H1 (cell line): ENCODE measurements around the gene IL19. TPM values are rescaled to one million over a fixed set of nuclear protein-coding genes. Genes with fewer than 3 reads are reported as not detected.

Experiments
- CTCF ChIA-PET: fragments of 300-600 bp; sonication (Branson Sonifier 250); formaldehyde crosslinking; loops from one replicate; lab custom pipeline; 2021; ENCODE audit not compliant: partially characterized antibody; lab: Charles Lee
- POLR2A ChIA-PET: fragments of 300-600 bp; sonication (Branson Sonifier 250); formaldehyde crosslinking; loops from one replicate; lab custom pipeline; 2021; ENCODE audit warnings: inconsistent platforms; ENCODE audit not compliant: partially characterized antibody; lab: Charles Lee
- DNase-seq, 2 experiments: peaks; one replicate each; pipeline versions ENCODE4 v3.0.0 to v3.0.0-alpha.2; 2010 to 2022; ENCODE audit warnings: low spot score in 2 of 2, low read depth in 1 of 2, mixed read lengths in 1 of 2
- FAIRE-seq: peaks from 2 replicates; lab custom pipeline; 2011; peaks lifted over from hg19 to GRCh38; lab: Jason Lieb, UNC
- H2AFZ ChIP-seq: 2 replicates; pipeline ENCODE4 v1.8.1; 2012; ENCODE audit warnings: low read length, inconsistent platforms
- H2AK5ac ChIP-seq: 2 replicates; pipeline ENCODE4 v1.6.1; 2013; ENCODE audit warnings: low read depth, low read length
- H2BK120ac ChIP-seq: replicated peaks from 2 replicates; pipeline ENCODE3; 2013; ENCODE audit warnings: low read depth, low read length, inconsistent platforms
- H2BK12ac ChIP-seq: 2 replicates; pipeline ENCODE4 v1.6.1; 2013; ENCODE audit warnings: low read depth, low read length
- H2BK15ac ChIP-seq: 2 replicates; pipeline ENCODE4 v1.6.1; 2013; ENCODE audit warnings: low read length
- H2BK20ac ChIP-seq: 2 replicates; pipeline ENCODE4 v1.6.1; 2013; ENCODE audit warnings: low read length
- H2BK5ac ChIP-seq: 2 replicates; pipeline ENCODE4 v1.6.1; 2013; ENCODE audit warnings: low read depth, low read length
- H3K14ac ChIP-seq: 2 replicates; pipeline ENCODE4 v1.6.1; 2013; ENCODE audit warnings: inconsistent platforms; ENCODE audit not compliant: insufficient read length
- H3K18ac ChIP-seq: 2 replicates; pipeline ENCODE4 v1.6.1; 2013; ENCODE audit warnings: low read length; ENCODE audit errors: extremely low read depth
- H3K23ac ChIP-seq: 2 replicates; pipeline ENCODE4 v1.6.1; 2013; ENCODE audit warnings: inconsistent platforms; ENCODE audit not compliant: insufficient read length
- H3K23me2 ChIP-seq: 2 replicates; pipeline ENCODE4 v1.6.1; 2013; ENCODE audit warnings: low read depth, low read length
- H3K27ac ChIP-seq: 2 replicates; pipeline ENCODE4 v1.6.1; 2011; ENCODE audit warnings: low read depth, low read length, inconsistent platforms
- H3K27me3 ChIP-seq, 4 experiments: replicated peaks in 1 of 4; 1 replicate in 1 of 4; 2 replicates in 3 of 4; pipeline versions ENCODE4 v1.6.1 to v1.8.1; 2011 to 2013; ENCODE audit warnings: low read length in 3 of 4, mild to moderate bottlenecking in 3 of 4, inconsistent platforms in 2 of 4, mixed read lengths in 2 of 4, moderate library complexity in 1 of 4; ENCODE audit not compliant: control insufficient read depth in 3 of 4, insufficient read depth in 3 of 4; ENCODE audit errors: extremely low read depth in 1 of 4
- H3K36me3 ChIP-seq, 4 experiments: 2 replicates each; pipeline versions ENCODE4 v1.6.1 to v1.8.1; 2011 to 2013; ENCODE audit warnings: mild to moderate bottlenecking in 4 of 4, low read length in 3 of 4, moderate library complexity in 2 of 4, control low read depth in 1 of 4, inconsistent platforms in 1 of 4; ENCODE audit not compliant: insufficient read depth in 4 of 4, control insufficient read depth in 2 of 4
- H3K4ac ChIP-seq: replicated peaks from 2 replicates; pipeline ENCODE3; 2013; ENCODE audit warnings: low read length, low read depth, mixed read lengths, inconsistent platforms; ENCODE audit not compliant: insufficient read length
- H3K4me1 ChIP-seq, 4 experiments: replicated peaks in 1 of 4; 1 replicate in 1 of 4; 2 replicates in 3 of 4; pipeline versions ENCODE4 v1.6.1 to v1.8.1; 2011 to 2013; ENCODE audit warnings: low read length in 3 of 4, inconsistent platforms in 2 of 4, mixed read lengths in 1 of 4; ENCODE audit not compliant: insufficient read depth in 4 of 4, control insufficient read depth in 3 of 4
- H3K4me2 ChIP-seq, 2 experiments: 2 replicates each; pipeline versions ENCODE4 v1.6.1 to v1.8.1; 2011 to 2013; ENCODE audit warnings: low read depth in 2 of 2, low read length in 2 of 2, control low read depth in 1 of 2, inconsistent platforms in 1 of 2, mild to moderate bottlenecking in 1 of 2; ENCODE audit not compliant: insufficient read depth in 1 of 2
- H3K4me3 ChIP-seq, 4 experiments: fragments of 200-600, 300-600 bp in 1 of 4; sonication (generic), shearing (Covaris generic), sonication (Bioruptor Twin) in 1 of 4; 2 replicates each; pipeline versions ENCODE4 v1.5.1 to v1.8.1; 2011 to 2016; ENCODE audit warnings: low read length in 4 of 4, low read depth in 3 of 4, control low read depth in 2 of 4, inconsistent platforms in 2 of 4, mild to moderate bottlenecking in 2 of 4, mixed read lengths in 1 of 4, moderate library complexity in 1 of 4; ENCODE audit not compliant: insufficient read depth in 2 of 4; ENCODE audit errors: extremely low read depth in 1 of 4
- H3K56ac ChIP-seq: replicated peaks from 2 replicates; pipeline ENCODE3; 2013; ENCODE audit warnings: low read depth, mild to moderate bottlenecking, mixed read lengths, low read length, inconsistent platforms; ENCODE audit not compliant: insufficient read length
- H3K79me1 ChIP-seq: 2 replicates; pipeline ENCODE4 v1.6.1; 2013; ENCODE audit warnings: low read depth, low read length, control low read depth
- H3K79me2 ChIP-seq, 2 experiments: 2 replicates each; pipeline versions ENCODE4 v1.6.1 to v1.8.1; 2012 to 2013; ENCODE audit warnings: low read length in 2 of 2, mild to moderate bottlenecking in 2 of 2, inconsistent platforms in 1 of 2; ENCODE audit not compliant: insufficient read depth in 2 of 2, control insufficient read depth in 1 of 2
- H3K9ac ChIP-seq, 4 experiments: replicated peaks in 1 of 4; 1 replicate in 1 of 4; 2 replicates in 3 of 4; pipeline versions ENCODE4 v1.6.1 to v1.8.1; 2011 to 2013; ENCODE audit warnings: low read depth in 3 of 4, low read length in 3 of 4, control low read depth in 2 of 4, mild to moderate bottlenecking in 2 of 4, moderate library complexity in 2 of 4, inconsistent platforms in 1 of 4; ENCODE audit errors: extremely low read depth in 1 of 4
- H3K9me3 ChIP-seq, 2 experiments: 2 replicates each; pipeline versions ENCODE4 v1.6.1 to v1.8.1; 2012 to 2013; ENCODE audit warnings: mild to moderate bottlenecking in 2 of 2, moderate library complexity in 2 of 2, control low read depth in 1 of 2, inconsistent platforms in 1 of 2, low read depth in 1 of 2, low read length in 1 of 2, mixed read lengths in 1 of 2; ENCODE audit not compliant: insufficient read depth in 2 of 2
- H4K20me1 ChIP-seq, 2 experiments: replicated peaks in 1 of 2; 2 replicates each; pipeline versions ENCODE3 to v1.8.1; 2011 to 2013; ENCODE audit warnings: inconsistent platforms in 2 of 2, low read length in 2 of 2, mild to moderate bottlenecking in 1 of 2; ENCODE audit not compliant: insufficient read depth in 2 of 2, control insufficient read depth in 1 of 2
- H4K5ac ChIP-seq: 2 replicates; pipeline ENCODE4 v1.6.1; 2013; ENCODE audit warnings: low read length, low read depth, mixed read lengths, inconsistent platforms; ENCODE audit not compliant: insufficient read length
- H4K8ac ChIP-seq: 2 replicates; pipeline ENCODE4 v1.8.0; 2013; ENCODE audit warnings: mild to moderate bottlenecking, moderate library complexity, low read length, inconsistent platforms; ENCODE audit not compliant: insufficient read depth; ENCODE audit errors: extremely low read depth
- H4K91ac ChIP-seq: replicated peaks from 2 replicates; pipeline ENCODE3; 2013; ENCODE audit warnings: low read length, mixed read lengths, inconsistent platforms; ENCODE audit not compliant: insufficient read length
- EGR1 ChIP-seq: IDR thresholded peaks from 2 replicates; pipeline ENCODE4 v1.6.1; 2011; ENCODE audit warnings: low read depth, low read length, borderline replicate concordance
- WGBS, 2 experiments: shearing (Covaris generic) in 1 of 2; methylation state at CpG; one replicate each; pipeline versions ENCODE4 v1.1.6 to v1.1.7; 2013 to 2015; ENCODE audit warnings: low lambda C conversion rate in 2 of 2, mixed read lengths in 2 of 2, inconsistent platforms in 1 of 2, low coverage in 1 of 2, missing lambda C conversion rate in 1 of 2; ENCODE audit not compliant: insufficient replicate concordance in 2 of 2, insufficient coverage in 1 of 2, insufficient read length in 1 of 2; ENCODE audit errors: extremely low coverage in 1 of 2, missing lambda C conversion rate in 1 of 2; 5-methylcytosine and 5-hydroxymethylcytosine counted together
- polyA plus RNA-seq, 7 experiments: library from polyadenylated mRNA; depleted of rRNA in 3 of 7; stranded (reverse) in 5 of 7; unstranded in 2 of 7; fragments of >200 nt in 5 of 7; fragments of 200-250 nt in 2 of 7; gene quantifications; 1 replicate in 5 of 7; 2 replicates in 1 of 7; 4 replicates in 1 of 7; pipeline versions ENCODE4 v1.2.1 to v1.2.3, GENCODE V29; 2011 to 2013; ENCODE audit warnings: missing spikeins in 2 of 7, mixed read lengths in 2 of 7
- total RNA-seq: library from RNA; stranded (reverse); fragmentation: NEBNext Ultra II Directional; extraction: Animal tissue kit (Norgen Biotek cat#: 25700); gene quantifications from 2 replicates; pipeline ENCODE4 v1.2.1, GENCODE V29; 2021

Gene IL19
- total and polyA plus RNA-seq, 2 of the 8 experiments (the other 6 are each of a cell fraction or from before 2014, with no cell fraction given) = not detected

DNA sequence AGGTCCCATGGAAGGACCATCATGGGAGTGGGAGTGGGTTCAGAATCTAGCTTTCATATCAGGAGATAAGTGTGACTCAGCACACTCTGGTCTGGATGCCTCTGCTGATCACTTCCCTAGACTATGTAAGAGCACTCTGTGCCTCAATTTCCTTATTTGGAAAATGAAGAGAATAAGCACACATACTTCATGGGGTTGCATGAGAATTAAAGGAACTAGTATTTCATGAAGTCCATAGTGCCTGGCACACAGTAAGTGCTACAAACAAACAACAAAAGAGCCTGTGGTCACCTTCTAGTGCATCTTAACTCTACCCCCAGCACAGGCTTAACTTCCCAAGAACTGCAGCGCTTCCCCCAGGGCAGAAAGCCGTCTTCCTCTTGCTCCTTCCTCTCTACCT lies 85.3 kb downstream of the IL19 start:
- no peak overlapping the region for H2BK15ac ChIP-seq
- H2BK12ac ChIP-seq = no peak overlapping the region
- H3K36me3 ChIP-seq = no peaks in the 10 kb centered on the region
- H2BK20ac ChIP-seq = no peak overlapping the region
- ChIA-PET CTCF (interaction anchor here (0.8 to 7.7 kb wide), 25 partner anchors 9 to 263 kb away, joined by 3 to 60 read pairs (median 5); partner anchors contain the start of genes IL20 and IL24), POLR2A (no interaction called here)
- no peak overlapping the region for H4K91ac ChIP-seq
- H3K9ac ChIP-seq = no peak overlapping the region
- no peak overlapping the region for H4K5ac ChIP-seq
- H3K4me3 ChIP-seq = no peak overlapping the region
- H3K27me3 ChIP-seq = no peaks in the 10 kb centered on the region
- no peak overlapping the region for H3K4me2 ChIP-seq
- H3K14ac ChIP-seq = no peak overlapping the region
- H3K4ac ChIP-seq = no peak overlapping the region
- 84% methylated on average over 2 of the region's 2 CpGs; no CpG with 5 or more reads in 1 of the 2 experiments for WGBS, 2 experiments
- H3K27ac ChIP-seq = no peak overlapping the region
- H4K8ac ChIP-seq = no peak overlapping the region
- no peak overlapping the region for H2BK5ac ChIP-seq
- H3K56ac ChIP-seq = no peak overlapping the region
- H2BK120ac ChIP-seq = no peak overlapping the region
- H2AK5ac ChIP-seq = no peak overlapping the region
- no peak for TF ChIP-seq EGR1
- H4K20me1 ChIP-seq = no peaks in the 10 kb centered on the region
- H3K18ac ChIP-seq = no peak overlapping the region
- H3K4me1 ChIP-seq = no peaks in the 10 kb centered on the region
- no peak overlapping the region for H3K23ac ChIP-seq
- H3K79me2 ChIP-seq = no peaks in the 10 kb centered on the region
- DNase-seq = no peak
- no peaks in the 10 kb centered on the region for H3K79me1 ChIP-seq
- H3K23me2 ChIP-seq = no peaks in the 10 kb centered on the region
- FAIRE-seq = no peak
- no peak overlapping the region for H2AFZ ChIP-seq
- H3K9me3 ChIP-seq = 0 out of 4 replicates have a peak, but pooled peaks cover 0 to 4% of the 10 kb centered on the region in 2 experiments
